Retinal pigment epithelial cell (primary cell): ENCODE data around the gene TSEN15.

Experiments used
- DNase-seq: peaks from one replicate; pipeline ENCODE4 v3.0.0-alpha.2; 2010; ENCODE audit warnings: low read depth
- H3K4me3 ChIP-seq: 2 replicates; pipeline ENCODE4 v1.5.1; 2011; ENCODE audit warnings: mild to moderate bottlenecking, low read length, control low read depth, moderate library complexity
- CTCF ChIP-seq: conservative IDR thresholded peaks from 2 replicates; pipeline ENCODE4 v1.5.1; 2011; ENCODE audit warnings: low read depth, low read length, control low read depth, inconsistent platforms

TSEN15 gene

GRCh38 chr1:184052194-184052559 is 647 bp downstream of the TSEN15 start:
- H3K4me3 ChIP-seq: peak overlapping the region; percentile 83
- no peak for TF ChIP-seq CTCF
- DNase-seq: no peak

GRCh38 chr1:184052750-184053149 is 1.2 kb downstream of the TSEN15 start:
- peak overlapping the region; percentile 83 for H3K4me3 ChIP-seq
- TF ChIP-seq CTCF: no peak
- no peak for DNase-seq

- no peak for DNase-seq
- TF ChIP-seq CTCF: no peak
- no peak overlapping the region for H3K4me3 ChIP-seq
These were observed 2.4 kb downstream of the TSEN15 start for GRCh38 chr1:184053881-184054280.

- TF ChIP-seq CTCF: no peak
- no peak overlapping the region for H3K4me3 ChIP-seq
- DNase-seq: no peak
These were observed 5.5 kb downstream of the TSEN15 start for GRCh38 chr1:184056921-184057555.

- DNase-seq: no peak
- H3K4me3 ChIP-seq: no peak overlapping the region
- no peak for TF ChIP-seq CTCF
These were observed 8.4 kb downstream of the TSEN15 start for GRCh38 chr1:184059887-184060286.

- H3K4me3 ChIP-seq: no peak overlapping the region
- no peak for TF ChIP-seq CTCF
- DNase-seq: no peak
These were observed 8.8 kb downstream of the TSEN15 start for GRCh38 chr1:184060316-184060715.

GRCh38 chr1:184061396-184062003 is 10.0 kb downstream of the TSEN15 start:
- no peak overlapping the region for H3K4me3 ChIP-seq
- DNase-seq: no peak
- no peak for TF ChIP-seq CTCF
